GM12865 (cell line): ENCODE results near the gene PECR.

Experiments used
- DNase-seq: peaks from one replicate; pipeline ENCODE4 v3.0.0; 2010; ENCODE audit warnings: low read depth
- H3K4me3 ChIP-seq: 2 replicates; pipeline ENCODE4 v1.5.1; 2011; ENCODE audit warnings: mild to moderate bottlenecking, low read depth, low read length, control low read depth
- TF ChIP-seq, protein P1 (sequence below): IDR thresholded peaks from 2 replicates; pipeline ENCODE4 v1.5.1; 2011; ENCODE audit warnings: low read length, control low read depth, low read depth, inconsistent platforms; ENCODE audit not compliant: insufficient read depth; ENCODE audit errors: missing control alignments

PECR gene

DNA sequence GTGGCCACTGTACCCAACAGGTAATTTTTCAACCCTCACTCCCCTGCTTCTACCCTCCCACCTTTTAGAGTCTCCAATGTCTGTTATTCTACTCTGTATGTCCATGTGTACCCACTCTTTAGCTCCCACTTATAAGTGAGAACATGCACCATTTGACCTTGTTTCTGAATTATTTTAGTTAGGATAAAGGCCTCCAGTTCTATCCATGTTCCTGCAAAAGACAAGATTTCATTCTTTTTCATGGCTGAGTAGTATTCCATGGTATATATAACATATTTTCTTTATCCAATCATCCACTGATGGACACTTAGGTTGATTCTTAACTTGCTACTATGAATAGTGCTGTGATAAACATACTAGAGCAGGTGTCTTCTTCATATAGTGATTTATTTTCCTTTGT, 9.1 kb downstream of the PECR start:
- TF ChIP-seq, protein P1, sequence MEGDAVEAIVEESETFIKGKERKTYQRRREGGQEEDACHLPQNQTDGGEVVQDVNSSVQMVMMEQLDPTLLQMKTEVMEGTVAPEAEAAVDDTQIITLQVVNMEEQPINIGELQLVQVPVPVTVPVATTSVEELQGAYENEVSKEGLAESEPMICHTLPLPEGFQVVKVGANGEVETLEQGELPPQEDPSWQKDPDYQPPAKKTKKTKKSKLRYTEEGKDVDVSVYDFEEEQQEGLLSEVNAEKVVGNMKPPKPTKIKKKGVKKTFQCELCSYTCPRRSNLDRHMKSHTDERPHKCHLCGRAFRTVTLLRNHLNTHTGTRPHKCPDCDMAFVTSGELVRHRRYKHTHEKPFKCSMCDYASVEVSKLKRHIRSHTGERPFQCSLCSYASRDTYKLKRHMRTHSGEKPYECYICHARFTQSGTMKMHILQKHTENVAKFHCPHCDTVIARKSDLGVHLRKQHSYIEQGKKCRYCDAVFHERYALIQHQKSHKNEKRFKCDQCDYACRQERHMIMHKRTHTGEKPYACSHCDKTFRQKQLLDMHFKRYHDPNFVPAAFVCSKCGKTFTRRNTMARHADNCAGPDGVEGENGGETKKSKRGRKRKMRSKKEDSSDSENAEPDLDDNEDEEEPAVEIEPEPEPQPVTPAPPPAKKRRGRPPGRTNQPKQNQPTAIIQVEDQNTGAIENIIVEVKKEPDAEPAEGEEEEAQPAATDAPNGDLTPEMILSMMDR, result no peak
- DNase-seq, result no peak

DNA sequence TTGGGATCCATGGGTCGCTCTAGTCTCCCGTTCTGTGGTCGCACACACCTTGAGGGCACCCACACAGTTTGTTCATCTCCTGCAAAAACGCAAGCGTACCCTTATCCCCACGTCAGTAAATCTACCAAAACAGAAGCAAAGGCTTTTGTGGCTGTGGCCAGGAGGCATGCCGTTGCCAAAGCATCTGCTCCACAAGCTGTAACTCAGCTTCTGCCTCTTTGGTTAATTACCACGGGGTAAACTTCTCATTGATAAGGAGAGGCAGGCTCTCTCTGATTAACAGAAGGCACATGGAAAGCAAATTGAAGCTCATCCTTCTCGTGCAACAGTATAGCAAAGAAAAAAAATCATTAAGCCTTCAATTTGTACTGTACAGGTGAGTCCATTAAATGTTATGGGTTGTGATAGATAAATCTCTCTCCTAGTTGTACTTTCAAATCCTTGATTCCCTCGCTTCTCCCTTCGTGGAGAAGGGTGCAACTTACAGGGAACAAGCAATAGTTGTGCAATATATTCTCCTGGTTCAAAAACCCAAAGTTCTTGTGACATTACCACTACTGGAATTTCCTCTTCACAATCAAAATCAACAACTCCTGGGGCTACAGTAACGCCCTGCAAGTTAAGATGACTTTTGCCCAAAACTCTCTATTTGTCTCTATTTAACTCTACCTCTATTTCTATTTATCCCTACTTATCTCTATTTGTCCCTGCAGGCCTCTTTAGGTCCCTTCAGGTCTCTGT, 10.3 kb downstream of the PECR start:
- no peak for DNase-seq
- H3K4me3 ChIP-seq, result no peak overlapping the region
- TF ChIP-seq, protein P1, result no peak

More for the DNA sequence above, 9.1 kb downstream of the PECR start:
- no peak overlapping the region for H3K4me3 ChIP-seq

- no peak overlapping the region for H3K4me3 ChIP-seq
- TF ChIP-seq, protein P1, result no peak
- DNase-seq, result no peak
These were observed 11.4 kb downstream of the PECR start for GRCh38 chr2:216070195-216070594.

DNA sequence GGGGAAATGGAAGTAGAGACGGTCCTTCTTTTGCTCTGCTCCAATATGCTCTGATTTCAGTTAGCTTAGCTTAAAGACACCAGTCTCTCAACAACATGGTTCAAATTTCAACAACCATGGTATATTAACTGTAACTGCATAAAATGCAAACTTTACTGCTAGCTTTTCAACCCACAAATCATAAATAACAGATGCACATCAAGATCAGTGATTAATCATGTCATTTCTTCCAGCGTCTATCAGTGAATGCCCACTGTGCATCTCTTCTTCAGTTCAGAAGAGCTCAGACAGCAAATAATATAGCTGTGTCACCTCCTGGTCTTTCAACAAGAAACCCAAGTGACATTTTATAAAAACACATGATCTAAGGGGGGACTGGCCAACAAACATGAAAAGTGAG, 12.6 kb downstream of the PECR start:
- no peak overlapping the region for H3K4me3 ChIP-seq
- DNase-seq, result no peak
- TF ChIP-seq, protein P1, result no peak

- H3K4me3 ChIP-seq, result no peak overlapping the region
- TF ChIP-seq, protein P1, result no peak
- no peak for DNase-seq
These were observed 15.4 kb downstream of the PECR start for GRCh38 chr2:216066230-216066629.

GRCh38 chr2:216064665-216065064, 16.9 kb downstream of the PECR start:
- TF ChIP-seq, protein P1, result no peak
- H3K4me3 ChIP-seq, result no peak overlapping the region
- DNase-seq, result no peak
